ENCODE results near the gene TP63.
"Not testable (repeated sequence)": the region's sequence is repeated elsewhere in the genome, so short reads cannot be mapped to it uniquely, and the experiment has no call there.

The TP63 gene

DNA sequence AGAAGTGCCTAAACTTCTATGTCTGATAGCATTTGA is at the start of gene TP63:
Gene TP63 (plus strand): TSS at position 17 of the 36 bp plus-strand sequence. CDS start 127 bp downstream, outside the sequence.
- DNase-seq: no peak

- no peak for DNase-seq
Observed at GRCh38 chr3:189582179-189582578, 49.0 kb upstream of the TP63 start.

GRCh38 chr3:189584645-189585044 is 46.5 kb upstream of the TP63 start:
- DNase-seq: no peak

GRCh38 chr3:189586941-189587663 is 44.1 kb upstream of the TP63 start:
- peak; percentile 36 for DNase-seq

DNA sequence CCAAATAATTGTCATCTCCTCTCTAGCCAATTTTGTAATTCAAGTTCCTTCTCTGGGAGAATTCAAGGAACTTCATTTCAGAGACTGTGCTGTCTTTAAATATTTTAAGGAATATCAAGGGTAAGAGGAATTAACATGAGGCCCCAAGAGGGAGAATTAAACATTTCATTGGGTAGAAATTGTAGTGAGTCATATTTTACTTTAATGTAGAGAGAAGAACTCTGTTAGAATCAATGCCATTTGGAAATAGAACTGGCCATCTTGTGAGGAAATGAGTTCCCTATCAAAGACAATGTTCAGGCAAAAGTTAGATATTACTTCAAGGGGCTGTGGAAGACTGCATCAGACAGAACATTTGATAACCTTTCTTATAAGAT is 43.5 kb upstream of the TP63 start:
- DNase-seq: no peak

- no peak for DNase-seq
Observed at GRCh38 chr3:189588070-189588469, 43.1 kb upstream of the TP63 start.

- DNase-seq: no peak
Observed at GRCh38 chr3:189588475-189589178, 42.6 kb upstream of the TP63 start.

- DNase-seq: no peak
Observed at GRCh38 chr3:189589179-189589569, 42.0 kb upstream of the TP63 start.

DNA sequence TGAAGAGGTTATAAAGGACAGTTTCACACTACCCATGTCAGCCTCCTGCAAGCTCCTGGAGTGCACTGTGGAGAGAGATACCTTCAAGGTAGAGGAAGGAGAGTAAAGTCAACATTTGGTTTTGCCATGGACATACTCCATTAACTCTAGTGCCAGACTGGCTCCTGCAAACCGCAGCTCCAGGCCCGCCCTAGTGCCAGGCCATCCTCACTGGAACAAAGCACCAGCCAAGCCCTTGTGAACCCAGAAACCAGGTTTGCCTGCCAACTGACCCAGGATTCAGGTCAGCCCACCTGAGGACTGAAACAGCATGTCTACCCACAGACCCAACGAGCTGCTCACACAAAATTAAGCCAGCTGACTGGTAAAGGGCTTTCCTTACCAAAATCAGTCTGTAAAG is 41.0 kb upstream of the TP63 start:
- DNase-seq: no peak

GRCh38 chr3:189593581-189593980 is 37.6 kb upstream of the TP63 start:
- DNase-seq: no peak

- DNase-seq: not testable (repeated sequence)
Observed at GRCh38 chr3:189596078-189596979, 34.9 kb upstream of the TP63 start.

GRCh38 chr3:189597918-189598317 is 33.3 kb upstream of the TP63 start:
- no peak for DNase-seq

GRCh38 chr3:189598530-189599225 is 32.5 kb upstream of the TP63 start:
- DNase-seq: no peak

GRCh38 chr3:189602471-189602870 is 28.7 kb upstream of the TP63 start:
- no peak for DNase-seq

DNA sequence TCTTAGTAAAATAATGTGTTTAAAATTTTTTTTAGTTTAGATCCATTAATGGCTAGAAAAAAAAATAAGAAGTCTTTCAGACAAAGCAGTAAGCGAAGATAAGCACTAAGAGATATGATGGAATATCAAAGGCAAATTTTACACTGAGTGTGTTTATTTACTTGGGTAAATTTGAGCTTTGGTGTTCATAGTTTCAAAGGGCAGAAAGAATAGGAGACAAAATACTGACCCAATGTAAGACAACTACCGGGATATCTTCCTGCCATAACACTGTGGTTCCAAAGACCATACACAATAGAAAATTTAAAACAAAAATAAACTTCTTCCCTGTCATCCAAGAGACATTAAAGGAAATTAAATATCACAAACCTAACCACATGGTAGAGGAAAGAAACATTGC is 25.5 kb upstream of the TP63 start:
- no peak for DNase-seq

GRCh38 chr3:189606774-189607173 is 24.4 kb upstream of the TP63 start:
- no peak for DNase-seq

DNA sequence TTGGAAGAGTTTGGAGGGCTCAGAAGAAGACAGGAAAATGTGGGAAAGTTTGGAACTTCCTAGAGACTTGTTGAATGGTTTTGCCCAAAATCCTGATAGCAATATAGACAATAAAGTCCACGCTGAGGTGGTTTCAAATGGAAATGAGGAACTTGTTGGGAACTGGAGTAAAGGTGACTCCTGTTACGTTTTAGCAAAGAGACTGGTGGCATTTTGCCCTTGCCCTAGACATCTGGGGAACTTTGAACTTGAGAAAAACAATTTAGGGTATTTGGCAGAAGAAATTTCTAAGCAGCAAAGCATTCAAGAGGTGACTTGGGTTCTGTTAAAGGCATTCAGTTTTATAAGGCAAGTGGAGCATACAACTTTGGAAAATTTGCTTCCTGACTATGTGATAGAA is 18.5 kb upstream of the TP63 start:
- DNase-seq: not testable (repeated sequence)

GRCh38 chr3:189613122-189613521 is 18.1 kb upstream of the TP63 start:
- DNase-seq: no peak

DNA sequence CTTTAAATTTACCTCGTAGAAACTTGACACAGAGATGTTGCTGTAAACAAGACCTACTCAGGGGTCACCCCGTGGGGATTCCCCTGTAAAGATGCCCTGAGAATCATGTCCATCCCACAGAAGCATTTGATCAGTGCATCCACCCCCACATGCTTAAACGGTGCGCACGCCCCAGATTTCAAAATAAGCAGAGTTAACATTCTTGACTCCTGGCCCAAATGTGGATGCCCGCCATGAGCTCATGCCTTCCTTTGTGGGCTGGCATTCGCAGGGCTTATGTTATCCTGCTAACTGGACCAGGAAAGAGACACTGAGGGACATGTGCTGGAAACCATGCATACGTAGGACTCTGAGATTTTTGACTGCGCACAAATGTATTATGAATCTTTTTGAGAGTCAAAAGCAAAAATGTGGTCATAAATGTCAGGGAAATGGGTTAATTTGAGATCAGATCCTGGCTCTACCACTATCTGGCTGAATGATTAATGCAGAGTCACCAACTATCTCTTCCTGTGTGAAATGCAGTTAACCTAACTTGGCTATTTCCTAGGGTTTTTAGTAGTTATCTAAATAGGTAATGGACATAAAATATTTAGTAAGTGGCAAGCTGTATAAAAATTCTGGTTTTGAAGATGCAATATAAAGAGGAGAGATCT is 9.1 kb upstream of the TP63 start:
- peak; percentile 14 for DNase-seq

GRCh38 chr3:189622629-189623028 is 8.6 kb upstream of the TP63 start:
- no peak for DNase-seq

DNA sequence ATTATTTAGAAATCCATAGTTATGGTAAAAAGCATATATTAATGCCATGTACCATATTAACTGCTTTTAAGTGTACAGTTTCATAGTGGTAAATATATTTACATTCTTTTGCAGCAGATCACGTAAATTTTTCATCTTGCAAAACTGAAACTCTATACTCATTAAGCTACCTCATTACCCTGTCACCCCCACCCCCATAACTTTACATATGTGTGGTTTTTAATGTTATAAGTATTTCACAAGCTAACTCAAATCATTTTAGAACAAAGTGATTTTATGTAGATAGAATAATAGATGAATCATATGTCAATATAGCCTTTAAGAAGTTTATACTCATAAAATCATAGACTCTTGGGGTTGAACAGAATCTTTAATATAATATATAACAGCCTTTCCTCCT is 7.1 kb upstream of the TP63 start:
- peak; percentile 35 for DNase-seq

DNA sequence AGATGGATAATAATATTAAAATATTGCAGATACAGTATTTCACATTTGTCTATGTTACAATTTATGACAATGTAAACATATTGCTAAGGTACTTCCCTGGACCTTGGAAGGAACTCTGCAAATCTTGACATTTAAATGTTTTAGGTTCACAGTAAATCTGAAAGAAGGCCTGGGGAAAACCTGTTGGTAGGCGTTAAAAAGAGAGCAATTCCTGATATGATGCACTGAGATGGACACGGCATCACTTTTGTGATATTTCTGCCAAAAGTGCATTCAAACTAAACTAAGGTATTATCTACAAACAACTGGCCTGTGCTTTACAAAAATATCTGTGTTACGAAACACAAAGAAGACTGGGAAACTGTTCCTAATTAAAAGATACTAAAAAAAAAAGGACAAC is 6.1 kb upstream of the TP63 start:
- DNase-seq: peak; percentile 13

DNA sequence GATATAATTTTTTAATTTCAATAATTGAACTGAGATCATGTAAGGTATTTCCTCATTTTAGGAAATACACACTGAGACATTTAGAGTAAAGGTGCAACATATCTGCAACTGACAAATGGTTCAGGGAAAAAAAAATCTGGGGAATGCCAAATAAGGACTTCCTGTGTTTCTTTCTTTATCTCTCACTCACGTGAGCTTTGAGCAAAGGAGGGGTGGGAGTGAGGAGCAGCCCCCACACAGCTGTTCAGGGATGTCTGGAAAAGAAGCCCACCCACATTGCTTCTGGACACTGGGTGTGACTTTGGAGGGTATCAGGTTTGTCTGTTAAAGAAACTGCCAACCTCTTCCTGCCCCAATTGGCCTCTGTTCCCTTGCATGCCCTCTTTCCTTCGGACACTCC is 5.6 kb upstream of the TP63 start:
- no peak for DNase-seq

All from activated CD4-positive, alpha-beta T cell treated with anti-CD3 and anti-CD28 coated beads, Interleukin-2, Interleukin-6, amounts not matched to agents 100 ng/mL and 50 ng/mL, durations not matched to agents 16 hours and 8 hours (primary cell).